Uterus (tissue), 4 donors: ENCODE results near the gene EXOC6. TPM values are rescaled to one million over a fixed set of nuclear protein-coding genes. Genes with fewer than 3 reads are reported as not detected.
A peak's percentile ranks its signal among the peaks of the same experiment; 100 is the strongest.

Source experiments
- DNase-seq, 2 donors: peaks; one replicate each; pipeline ENCODE4 v3.0.0-alpha.2; 2019 to 2020
- H3K27ac ChIP-seq, 2 donors: fragments of 200-600 bp; sonication (generic); 1 replicate in 1 of 2; 2 replicates in 1 of 2; pipeline ENCODE4 v1.5.1; 2016 to 2018
- H3K27me3 ChIP-seq, 2 donors: fragments of 200-600 bp; sonication (generic); one replicate each; pipeline ENCODE4 v1.5.1; 2018 to 2019; ENCODE audit warnings: control low read depth in 1 of 2
- H3K36me3 ChIP-seq, 2 donors: fragments of 200-600 bp; sonication (generic); one replicate each; pipeline ENCODE4 v1.5.1; 2019; ENCODE audit warnings: control low read depth in 1 of 2
- H3K4me1 ChIP-seq, 2 donors: fragments of 200-600 bp; sonication (generic); one replicate each; pipeline ENCODE4 v1.5.1; 2018 to 2019; ENCODE audit warnings: control low read depth in 1 of 2
- H3K4me3 ChIP-seq, 2 donors: fragments of 200-600 bp; sonication (generic); 1 replicate in 1 of 2; 2 replicates in 1 of 2; pipeline ENCODE4 v1.5.1; 2018 to 2019; ENCODE audit warnings: mild to moderate bottlenecking in 1 of 2
- H3K9me3 ChIP-seq, 2 donors: fragments of 200-600 bp; sonication (generic); one replicate each; pipeline ENCODE4 v1.5.1; 2019; ENCODE audit warnings: control low read depth in 1 of 2
- POLR2A ChIP-seq, 2 donors: fragments of 450-650 bp; IDR thresholded peaks; one replicate each; pipeline ENCODE4 v1.6.1; 2016; ENCODE audit warnings: antibody characterized with exemption in 2 of 2, mild to moderate bottlenecking in 1 of 2, moderate library complexity in 1 of 2
- intact Hi-C: fragments of 100-400 bp; cut with DNase I; formaldehyde crosslinking; loops from one replicate; pipeline ENCODE4 v1.15.1; 2023; ENCODE audit warnings: low total_unique reads
- total RNA-seq, 4 donors: library from RNA; depleted of rRNA in 3 of 4; stranded (reverse); fragments of >200 nt in 3 of 4; gene quantifications; one replicate each; pipeline versions ENCODE4 v1.1.0 to v1.2.4, GENCODE V29; 2014 to 2023
- TF ChIP-seq, protein P1 (sequence below), 4 experiments: fragments of 200-600 bp in 2 of 4; fragments of 450-650 bp in 2 of 4; sonication (generic) in 2 of 4; IDR thresholded peaks; one replicate each; pipeline ENCODE4 v1.5.1; 2016 to 2019; ENCODE audit warnings: antibody characterized with exemption in 4 of 4, mild to moderate bottlenecking in 2 of 4, moderate library complexity in 1 of 4
- donor health status: DM: yes; HTN: yes; CAD: no.

Gene EXOC6
- total RNA-seq, 4 donors from 2014 or later: 4.9 to 35.4 (median 20.2) TPM

DNA sequence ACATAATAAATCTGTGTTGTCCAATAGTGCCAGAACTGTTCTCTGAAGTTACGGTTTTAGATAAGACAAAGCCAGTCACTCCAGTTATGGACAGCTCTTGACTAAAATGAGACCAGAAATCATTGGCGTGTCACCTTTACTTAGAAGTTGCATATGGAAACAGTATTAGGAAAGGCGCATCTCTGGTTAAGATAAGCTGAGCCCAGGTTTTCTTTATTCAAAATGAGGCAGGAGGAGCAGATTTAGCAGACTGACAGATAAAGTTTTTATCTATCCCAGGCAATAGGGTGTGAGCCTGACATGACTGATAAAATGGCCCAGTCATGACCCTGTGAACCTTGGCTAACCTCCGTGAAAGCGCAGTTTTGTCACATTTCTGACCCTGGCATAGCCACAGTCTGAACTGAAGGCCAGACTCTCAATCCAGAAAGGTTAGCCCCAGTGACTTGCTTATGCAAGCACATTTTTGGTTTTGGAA is 229.6 kb downstream of the EXOC6 start:
- Histone ChIP-seq H3K36me3 (no peaks in the 10 kb centered on the region), H3K9me3 (no peaks in the 10 kb centered on the region), H3K27me3 (peaks cover 0 to 29% of the 10 kb centered on the region in 2 donors), H3K4me3 (no peak overlapping the region), H3K4me1 (peaks cover 0 to 14% of the 10 kb centered on the region in 2 donors), H3K27ac (no peak overlapping the region)
- no peak for TF ChIP-seq POLR2A (IDR thresholded peaks at IDR 0.05)
- TF ChIP-seq, protein P1, sequence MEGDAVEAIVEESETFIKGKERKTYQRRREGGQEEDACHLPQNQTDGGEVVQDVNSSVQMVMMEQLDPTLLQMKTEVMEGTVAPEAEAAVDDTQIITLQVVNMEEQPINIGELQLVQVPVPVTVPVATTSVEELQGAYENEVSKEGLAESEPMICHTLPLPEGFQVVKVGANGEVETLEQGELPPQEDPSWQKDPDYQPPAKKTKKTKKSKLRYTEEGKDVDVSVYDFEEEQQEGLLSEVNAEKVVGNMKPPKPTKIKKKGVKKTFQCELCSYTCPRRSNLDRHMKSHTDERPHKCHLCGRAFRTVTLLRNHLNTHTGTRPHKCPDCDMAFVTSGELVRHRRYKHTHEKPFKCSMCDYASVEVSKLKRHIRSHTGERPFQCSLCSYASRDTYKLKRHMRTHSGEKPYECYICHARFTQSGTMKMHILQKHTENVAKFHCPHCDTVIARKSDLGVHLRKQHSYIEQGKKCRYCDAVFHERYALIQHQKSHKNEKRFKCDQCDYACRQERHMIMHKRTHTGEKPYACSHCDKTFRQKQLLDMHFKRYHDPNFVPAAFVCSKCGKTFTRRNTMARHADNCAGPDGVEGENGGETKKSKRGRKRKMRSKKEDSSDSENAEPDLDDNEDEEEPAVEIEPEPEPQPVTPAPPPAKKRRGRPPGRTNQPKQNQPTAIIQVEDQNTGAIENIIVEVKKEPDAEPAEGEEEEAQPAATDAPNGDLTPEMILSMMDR (IDR thresholded peaks at IDR 0.05): no peak
- DNase-seq: no peak
- intact Hi-C loops: no loop called here

- TF ChIP-seq, protein P1 (IDR thresholded peaks at IDR 0.05): no peak
- no peak for TF ChIP-seq POLR2A (IDR thresholded peaks at IDR 0.05)
- intact Hi-C loops: no loop called here
Observed at GRCh38 chr10:93079663-93080349, 231.5 kb downstream of the EXOC6 start.

DNA sequence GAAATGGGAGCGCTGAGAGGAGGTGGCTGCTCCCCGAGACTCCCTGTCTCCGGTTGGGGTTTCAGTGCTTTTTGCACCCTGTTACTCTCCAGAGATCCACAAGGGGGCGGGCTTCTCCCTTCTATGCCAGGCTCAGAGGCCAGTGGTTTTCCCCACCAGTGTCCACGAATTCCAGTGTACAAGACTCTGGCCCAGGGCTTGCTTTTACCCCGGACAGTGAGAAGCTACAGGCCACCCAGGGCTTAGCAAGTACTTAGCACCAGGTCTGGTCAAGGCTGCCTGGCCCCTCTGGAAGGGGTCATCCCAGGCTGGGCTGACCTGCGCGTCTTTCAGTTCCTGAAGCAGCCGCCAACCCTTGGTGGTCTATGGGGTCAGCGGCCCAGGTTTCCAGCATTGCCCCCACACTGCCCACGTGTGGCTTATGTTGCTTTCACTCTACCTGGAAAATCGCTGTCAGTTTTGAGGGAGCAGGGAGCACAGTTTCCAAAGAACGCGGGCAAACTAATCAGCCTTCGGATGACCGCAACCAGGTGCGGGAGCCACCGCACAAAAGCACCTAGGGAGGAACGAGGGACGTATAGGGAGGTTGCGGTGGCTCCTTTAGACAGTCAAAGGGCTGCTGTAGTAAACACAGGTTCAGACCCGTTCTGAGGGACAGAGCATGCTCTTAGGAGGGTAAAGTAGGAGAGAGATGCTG is 232.2 kb downstream of the EXOC6 start:
- Histone ChIP-seq H3K9me3 (no peaks in the 10 kb centered on the region), H3K4me1 (no peaks in the 10 kb centered on the region), H3K36me3 (no peaks in the 10 kb centered on the region), H3K27ac (no peak overlapping the region), H3K27me3 (peaks cover 0 to 6% of the 10 kb centered on the region in 2 donors), H3K4me3 (no peak overlapping the region)
- no peak for DNase-seq
- intact Hi-C loops: no loop called here
- TF ChIP-seq POLR2A (IDR thresholded peaks at IDR 0.05): no peak
- TF ChIP-seq, protein P1 (IDR thresholded peaks at IDR 0.05): peak; percentile 40 to 61 (median 52)

More at GRCh38 chr10:93079663-93080349, 231.5 kb downstream of the EXOC6 start:
- Histone ChIP-seq H3K36me3 (no peaks in the 10 kb centered on the region), H3K4me1 (peaks cover 0 to 4% of the 10 kb centered on the region in 2 donors), H3K9me3 (no peaks in the 10 kb centered on the region), H3K27ac (no peak overlapping the region), H3K4me3 (no peak overlapping the region), H3K27me3 (peaks cover 0 to 13% of the 10 kb centered on the region in 2 donors)
- DNase-seq: no peak

- no peak overlapping the region for H3K4me3 ChIP-seq
- DNase-seq: no peak
- intact Hi-C loops: no loop called here
- peaks cover 0 to 5% of the 10 kb centered on the region in 2 donors for H3K27me3 ChIP-seq
- TF ChIP-seq, protein P1 (IDR thresholded peaks at IDR 0.05): no peak
- TF ChIP-seq POLR2A (IDR thresholded peaks at IDR 0.05): no peak
- H3K27ac ChIP-seq: no peak overlapping the region
- no peaks in the 10 kb centered on the region for H3K36me3 ChIP-seq
- no peaks in the 10 kb centered on the region for H3K4me1 ChIP-seq
- H3K9me3 ChIP-seq: no peaks in the 10 kb centered on the region
Observed at GRCh38 chr10:93081318-93081717, 233.0 kb downstream of the EXOC6 start.

- TF ChIP-seq POLR2A (IDR thresholded peaks at IDR 0.05): no peak
- TF ChIP-seq, protein P1 (IDR thresholded peaks at IDR 0.05): no peak
- Histone ChIP-seq H3K9me3 (no peaks in the 10 kb centered on the region), H3K4me1 (no peaks in the 10 kb centered on the region), H3K27me3 (peaks cover 0 to 4% of the 10 kb centered on the region in 2 donors), H3K27ac (no peak overlapping the region), H3K36me3 (no peaks in the 10 kb centered on the region), H3K4me3 (no peak overlapping the region)
- intact Hi-C loops: no loop called here
- no peak for DNase-seq
Observed at GRCh38 chr10:93081834-93082233, 233.5 kb downstream of the EXOC6 start.
